K562 (cell line): ENCODE data around the gene QPRT. TPM values are rescaled to one million over a fixed set of nuclear protein-coding genes. Genes with fewer than 3 reads are reported as not detected.
"Not testable (repeated sequence)": the region's sequence is repeated elsewhere in the genome, so short reads cannot be mapped to it uniquely, and the experiment has no call there.

ENCODE experiments used
- ATAC-seq: fragments of 200-7000 bp; cut with Tn5 transposase; 3 replicates; pipeline ENCODE4 v1.9.1; 2020; ENCODE audit warnings: moderate library complexity
- BruUV-seq: library from RNA; stranded (reverse); fragments of 400-500 nt; replicated peaks from 2 replicates; lab custom pipeline; 2021; lab: Mats Ljungman, UMichigan
- CTCF ChIA-PET: fragments of 300-600 bp; formaldehyde crosslinking; extraction: SDS; loops from one replicate; lab custom pipeline; 2021; ENCODE audit warnings: low intra/inter-chr PET ratio; lab: Yijun Ruan, JAX
- POLR2A ChIA-PET: fragments of 300-600, 350-650 bp; sonication (Branson Sonifier 250); formaldehyde crosslinking; extraction: SDS; loops from one replicate; lab custom pipeline; 2021; ENCODE audit warnings: antibody characterized with exemption, inconsistent platforms; lab: Yijun Ruan, JAX
- DNase-seq, 4 experiments: peaks; one replicate each; pipeline versions ENCODE4 v3.0.0 to v3.0.0-alpha.2; 2011 to 2018; ENCODE audit warnings: low spot score in 3 of 4, mixed read lengths in 3 of 4; ENCODE audit errors: extremely low read depth in 1 of 4
- FAIRE-seq: peaks from 2 replicates; lab custom pipeline; 2011; peaks lifted over from hg19 to GRCh38; lab: Jason Lieb, UNC
- H2AFZ ChIP-seq: 2 replicates; pipeline ENCODE4 v1.6.0; 2011; ENCODE audit warnings: low read depth, low read length, control low read depth, inconsistent platforms
- H3K27ac ChIP-seq: fragments of 200-600 bp; 3 replicates; pipeline ENCODE4 v1.8.0; 2011; ENCODE audit warnings: low read depth, mild to moderate bottlenecking, control low read depth, inconsistent platforms, low read length, moderate library complexity, mixed read lengths; ENCODE audit errors: extremely low read depth
- H3K27me3 ChIP-seq, 2 experiments: fragments of 300-600 bp in 1 of 2; 2 replicates in 1 of 2; 3 replicates in 1 of 2; pipeline versions ENCODE4 v1.6.0 to v1.8.0; 2011; ENCODE audit warnings: inconsistent platforms in 2 of 2, low read length in 2 of 2, mild to moderate bottlenecking in 1 of 2, mixed read lengths in 1 of 2, moderate library complexity in 1 of 2; ENCODE audit not compliant: control insufficient read depth in 2 of 2, insufficient read depth in 2 of 2
- H3K36me3 ChIP-seq: fragments of 300-600 bp; 3 replicates; pipeline ENCODE4 v1.8.0; 2011; ENCODE audit warnings: mild to moderate bottlenecking, low read length, inconsistent platforms; ENCODE audit not compliant: control insufficient read depth, insufficient read depth
- H3K4me1 ChIP-seq, 2 experiments: fragments of 200-600 bp in 1 of 2; replicated peaks in 1 of 2; 2 replicates in 1 of 2; 3 replicates in 1 of 2; pipeline versions ENCODE4 v1.5.1 to v1.8.0; 2011; ENCODE audit warnings: inconsistent platforms in 2 of 2, low read length in 2 of 2, mild to moderate bottlenecking in 1 of 2, mixed read lengths in 1 of 2, moderate library complexity in 1 of 2; ENCODE audit not compliant: control insufficient read depth in 2 of 2, insufficient read depth in 2 of 2
- H3K4me2 ChIP-seq: 2 replicates; pipeline ENCODE4 v1.6.1; 2011; ENCODE audit warnings: low read length, control low read depth, inconsistent platforms, mixed read lengths; ENCODE audit not compliant: insufficient read depth
- H3K4me3 ChIP-seq: fragments of 200-600 bp; sonication (generic), shearing (Covaris generic); 2 replicates; pipeline ENCODE4 v1.5.1; 2016; ENCODE audit warnings: control low read depth, inconsistent platforms
- H3K79me2 ChIP-seq: fragments of 200-600 bp; 3 replicates; pipeline ENCODE4 v1.8.0; 2011; ENCODE audit warnings: low read length, inconsistent platforms; ENCODE audit not compliant: control insufficient read depth, insufficient read depth
- H3K9ac ChIP-seq, 2 experiments: 2 replicates each; pipeline versions ENCODE4 v1.6.0 to v1.6.1; 2011; ENCODE audit warnings: low read depth in 2 of 2, low read length in 2 of 2, control low read depth in 1 of 2, inconsistent platforms in 1 of 2, mild to moderate bottlenecking in 1 of 2, mixed read lengths in 1 of 2; ENCODE audit not compliant: insufficient read depth in 1 of 2
- H3K9me1 ChIP-seq: one replicate; pipeline ENCODE4 v1.6.0; 2011; ENCODE audit warnings: inconsistent platforms, mild to moderate bottlenecking, low read length, moderate library complexity; ENCODE audit not compliant: control insufficient read depth, insufficient read depth
- H3K9me3 ChIP-seq: replicated peaks from 2 replicates; pipeline ENCODE4 v1.5.1; 2011; ENCODE audit warnings: low read depth, low read length, inconsistent platforms; ENCODE audit not compliant: control insufficient read depth, insufficient read depth
- H4K20me1 ChIP-seq: replicated peaks from 2 replicates; pipeline ENCODE4 v1.6.1; 2011; ENCODE audit warnings: low read length, inconsistent platforms, mixed read lengths; ENCODE audit not compliant: control insufficient read depth, insufficient read depth
- CEBPZ ChIP-seq: fragments of 150-350 bp; IDR thresholded peaks from 2 replicates; pipeline ENCODE4 v1.6.1; 2014; ENCODE audit warnings: low read depth, mild to moderate bottlenecking, low read length, borderline replicate concordance
- GABPB1 ChIP-seq: sonication (generic); formaldehyde crosslinking; IDR thresholded peaks from 2 replicates; pipeline ENCODE4 v1.8.0; 2022; ENCODE audit warnings: mild to moderate bottlenecking, missing genetic modification reagents
- PURB ChIP-seq: sonication (generic); formaldehyde crosslinking; IDR thresholded peaks from 2 replicates; pipeline ENCODE4 v1.9.0; 2021; ENCODE audit warnings: low read depth, mild to moderate bottlenecking, missing genetic modification reagents
- SMARCC2 ChIP-seq: fragments of 450-650 bp; IDR thresholded peaks from 2 replicates; pipeline ENCODE4 v1.6.1; 2017; ENCODE audit warnings: antibody characterized with exemption, moderate library complexity, mild to moderate bottlenecking, low read depth
- WGBS: fragments of 100-300 bp; shearing (Covaris generic); methylation state at CpG from one replicate; pipeline ENCODE4 v1.1.6; 2016; ENCODE audit warnings: low coverage, mixed read lengths; ENCODE audit not compliant: insufficient coverage; ENCODE audit errors: missing lambda C conversion rate; 5-methylcytosine and 5-hydroxymethylcytosine counted together
- in situ Hi-C: fragments of 300-500 bp; cut with MboI; formaldehyde crosslinking; loops from 4 replicates; pipeline ENCODE4 v1.15.0; 2018; ENCODE audit warnings: inconsistent platforms, mixed read lengths
- intact Hi-C: fragments of 100-400 bp; cut with micrococcal nuclease; formaldehyde crosslinking; loops from 2 replicates; pipeline ENCODE4 v1.14.2; 2022
- polyA plus RNA-seq, 8 experiments: library from polyadenylated mRNA; depleted of rRNA in 4 of 8; stranded (reverse) in 5 of 8; unstranded in 3 of 8; fragments of >200 nt; fragmentation: Nextera tagmentation in 2 of 8; fragmentation: Illumina TruSeq in 1 of 8; extraction: Ambion mirVana in 2 of 8; extraction: Trizol in 1 of 8; gene quantifications; 2 replicates each; pipeline versions ENCODE4 v1.2.1 to v1.2.3, GENCODE V29; 2011 to 2014; ENCODE audit warnings: inconsistent platforms in 1 of 8, missing spikeins in 1 of 8
- total RNA-seq, 7 experiments: library from RNA; depleted of rRNA in 6 of 7; stranded (reverse); fragments of >200 nt in 6 of 7; fragmentation: Illumina TruSeq in 2 of 7; extraction: Trizol in 2 of 7; gene quantifications; 2 replicates each; pipeline versions ENCODE4 v1.2.1 to v1.2.3, GENCODE V29; 2011 to 2021; ENCODE audit warnings: low replicate concordance in 1 of 7

Gene QPRT
- total and polyA plus RNA-seq, 9 of the 15 experiments (the other 6 are each of a cell fraction or from before 2014, with no cell fraction given): 7.7 to 112 (median 64.1) TPM

DNA sequence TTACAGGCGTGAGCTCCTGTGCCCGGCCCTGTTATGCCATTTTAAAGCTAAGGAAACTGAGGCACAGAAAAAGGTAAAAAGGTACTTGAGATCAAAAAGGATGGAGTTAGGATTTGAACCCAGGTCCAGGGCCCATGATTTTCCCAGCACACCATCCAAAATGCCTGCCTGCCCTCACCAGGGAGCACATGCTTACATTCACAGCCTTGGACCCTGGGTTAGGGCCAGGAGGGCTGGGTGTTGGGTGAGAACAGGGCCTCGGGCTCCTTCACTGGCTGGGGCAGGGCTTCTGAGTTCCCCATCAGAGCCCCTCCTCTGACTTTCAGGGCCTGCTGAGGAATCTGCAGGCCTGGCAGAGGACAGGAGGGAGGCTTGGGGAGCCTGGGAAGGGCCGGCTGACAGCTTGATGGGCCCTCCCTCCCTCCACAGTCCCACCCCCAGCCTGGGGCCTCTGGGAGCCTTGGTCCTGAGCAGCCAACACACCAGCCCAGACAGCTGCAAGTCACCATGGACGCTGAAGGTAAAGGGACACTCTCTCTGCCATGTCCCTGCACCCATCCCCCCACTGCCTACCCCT lies at the start of gene QPRT (continued):
- no peak for TF ChIP-seq CEBPZ
- TF ChIP-seq PURB (CRISPR knock-in tag): no peak
- TF ChIP-seq SMARCC2: no peak
- TF ChIP-seq GABPB1: no peak

- H2AFZ ChIP-seq, CTCF ChIA-PET, DNase-seq, in situ Hi-C loops, H3K79me2 ChIP-seq, H3K4me2 ChIP-seq, H3K36me3 ChIP-seq, FAIRE-seq, H3K27ac ChIP-seq, POLR2A ChIA-PET, H3K9me1 ChIP-seq, BruUV-seq, H3K4me3 ChIP-seq, H3K27me3 ChIP-seq, ATAC-seq, H3K9me3 ChIP-seq, H4K20me1 ChIP-seq, H3K9ac ChIP-seq, intact Hi-C loops, H3K4me1 ChIP-seq: not testable (repeated sequence)
- WGBS: 75% methylated on average over 7 of the region's 10 CpGs
Measured at GRCh38 chr16:29629318-29629717, 49.7 kb upstream of the QPRT start.

- H3K27ac ChIP-seq, FAIRE-seq, POLR2A ChIA-PET, BruUV-seq, H3K79me2 ChIP-seq, ATAC-seq, H3K9me1 ChIP-seq, DNase-seq, H3K9ac ChIP-seq, H3K4me1 ChIP-seq, intact Hi-C loops, in situ Hi-C loops, H3K36me3 ChIP-seq, H3K9me3 ChIP-seq, H3K4me2 ChIP-seq, H3K4me3 ChIP-seq, H4K20me1 ChIP-seq, H2AFZ ChIP-seq, H3K27me3 ChIP-seq, CTCF ChIA-PET: not testable (repeated sequence)
- WGBS: 90% methylated on average over 6 of the region's 20 CpGs
Measured at GRCh38 chr16:29631658-29632057, 47.3 kb upstream of the QPRT start.
